ENCODE measurements around the gene MYRIP.
"Not testable (repeated sequence)": the region's sequence is repeated elsewhere in the genome, so short reads cannot be mapped to it uniquely, and the experiment has no call there.

DNA sequence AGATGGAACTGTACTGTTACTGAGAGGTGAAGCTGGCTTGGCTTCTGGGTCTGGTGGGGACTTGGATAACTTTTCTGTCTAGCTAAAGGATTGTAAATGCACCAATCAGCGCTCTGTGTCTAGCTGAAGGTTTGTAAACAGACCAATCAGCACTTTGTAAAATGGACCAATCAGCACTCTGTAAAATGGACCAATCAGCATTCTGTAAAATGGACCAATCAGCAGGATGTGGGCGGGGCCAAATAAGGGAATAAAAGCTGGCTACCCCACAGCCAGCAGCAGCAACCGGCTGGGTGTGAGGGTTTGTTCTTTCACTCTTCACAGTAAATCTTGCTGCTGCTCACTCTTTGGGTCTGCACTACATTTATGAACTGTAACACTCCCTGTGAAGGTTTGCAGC lies 6.9 kb upstream of the MYRIP start:
- TF ChIP-seq, protein P1, sequence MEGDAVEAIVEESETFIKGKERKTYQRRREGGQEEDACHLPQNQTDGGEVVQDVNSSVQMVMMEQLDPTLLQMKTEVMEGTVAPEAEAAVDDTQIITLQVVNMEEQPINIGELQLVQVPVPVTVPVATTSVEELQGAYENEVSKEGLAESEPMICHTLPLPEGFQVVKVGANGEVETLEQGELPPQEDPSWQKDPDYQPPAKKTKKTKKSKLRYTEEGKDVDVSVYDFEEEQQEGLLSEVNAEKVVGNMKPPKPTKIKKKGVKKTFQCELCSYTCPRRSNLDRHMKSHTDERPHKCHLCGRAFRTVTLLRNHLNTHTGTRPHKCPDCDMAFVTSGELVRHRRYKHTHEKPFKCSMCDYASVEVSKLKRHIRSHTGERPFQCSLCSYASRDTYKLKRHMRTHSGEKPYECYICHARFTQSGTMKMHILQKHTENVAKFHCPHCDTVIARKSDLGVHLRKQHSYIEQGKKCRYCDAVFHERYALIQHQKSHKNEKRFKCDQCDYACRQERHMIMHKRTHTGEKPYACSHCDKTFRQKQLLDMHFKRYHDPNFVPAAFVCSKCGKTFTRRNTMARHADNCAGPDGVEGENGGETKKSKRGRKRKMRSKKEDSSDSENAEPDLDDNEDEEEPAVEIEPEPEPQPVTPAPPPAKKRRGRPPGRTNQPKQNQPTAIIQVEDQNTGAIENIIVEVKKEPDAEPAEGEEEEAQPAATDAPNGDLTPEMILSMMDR (IDR thresholded peaks at IDR 0.05), result not testable (repeated sequence)
- not testable (repeated sequence) for TF ChIP-seq POLR2A (IDR thresholded peaks at IDR 0.05)

Measured in testis (tissue), 2 donors.